ENCODE measurements around the gene HOXC12.

HOXC12 gene

DNA sequence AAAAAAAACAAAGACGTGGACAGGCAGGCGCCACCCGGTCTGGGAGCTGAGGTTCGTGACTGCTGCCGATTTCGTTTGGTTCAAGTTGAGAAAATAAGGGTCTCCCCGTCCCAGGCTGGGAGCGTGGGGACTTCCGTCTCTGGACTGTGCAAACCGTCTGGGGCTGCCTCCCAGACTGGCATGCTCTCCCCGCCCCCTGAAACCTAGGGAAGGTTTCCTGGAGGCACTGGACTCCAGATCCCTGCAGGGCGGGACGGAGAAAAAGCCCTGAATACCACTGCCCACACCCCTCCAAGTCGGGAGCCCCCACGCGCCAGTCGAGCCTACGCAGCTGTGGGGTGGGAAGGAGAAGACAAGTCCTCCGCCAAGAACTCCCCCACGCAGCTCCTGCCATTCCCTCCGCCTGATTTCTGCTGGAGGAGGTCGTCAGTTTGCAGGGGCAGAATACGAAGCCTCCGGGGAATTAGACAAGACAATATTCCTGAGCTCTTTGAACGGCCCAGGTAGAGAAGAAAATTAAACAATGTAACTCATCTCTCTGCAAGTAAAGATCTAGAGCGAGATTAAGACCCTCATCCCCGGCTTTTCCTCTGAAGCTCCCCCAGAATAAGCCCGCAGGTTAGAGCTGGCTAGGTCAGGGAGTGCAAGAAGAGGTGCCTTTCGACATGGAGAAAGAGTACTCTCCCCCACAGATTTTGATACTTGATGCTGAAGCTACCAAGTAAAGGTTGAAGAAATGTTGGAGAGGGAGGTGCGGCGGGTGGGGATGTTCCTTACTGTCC, 26.5 kb upstream of the HOXC12 start:
- H3K4me3 ChIP-seq (ENCODE audit: low read depth, low read length) = no peak overlapping the region
- in situ Hi-C loops (cut with HindIII; ENCODE audit: low sequenced_read_pairs) = no loop called here
- TF ChIP-seq, protein P1, sequence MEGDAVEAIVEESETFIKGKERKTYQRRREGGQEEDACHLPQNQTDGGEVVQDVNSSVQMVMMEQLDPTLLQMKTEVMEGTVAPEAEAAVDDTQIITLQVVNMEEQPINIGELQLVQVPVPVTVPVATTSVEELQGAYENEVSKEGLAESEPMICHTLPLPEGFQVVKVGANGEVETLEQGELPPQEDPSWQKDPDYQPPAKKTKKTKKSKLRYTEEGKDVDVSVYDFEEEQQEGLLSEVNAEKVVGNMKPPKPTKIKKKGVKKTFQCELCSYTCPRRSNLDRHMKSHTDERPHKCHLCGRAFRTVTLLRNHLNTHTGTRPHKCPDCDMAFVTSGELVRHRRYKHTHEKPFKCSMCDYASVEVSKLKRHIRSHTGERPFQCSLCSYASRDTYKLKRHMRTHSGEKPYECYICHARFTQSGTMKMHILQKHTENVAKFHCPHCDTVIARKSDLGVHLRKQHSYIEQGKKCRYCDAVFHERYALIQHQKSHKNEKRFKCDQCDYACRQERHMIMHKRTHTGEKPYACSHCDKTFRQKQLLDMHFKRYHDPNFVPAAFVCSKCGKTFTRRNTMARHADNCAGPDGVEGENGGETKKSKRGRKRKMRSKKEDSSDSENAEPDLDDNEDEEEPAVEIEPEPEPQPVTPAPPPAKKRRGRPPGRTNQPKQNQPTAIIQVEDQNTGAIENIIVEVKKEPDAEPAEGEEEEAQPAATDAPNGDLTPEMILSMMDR (IDR thresholded peaks at IDR 0.05; ENCODE audit: low read depth, low read length, missing control alignments) = no peak
- DNase-seq (ENCODE audit: low read depth) = no peak

DNA sequence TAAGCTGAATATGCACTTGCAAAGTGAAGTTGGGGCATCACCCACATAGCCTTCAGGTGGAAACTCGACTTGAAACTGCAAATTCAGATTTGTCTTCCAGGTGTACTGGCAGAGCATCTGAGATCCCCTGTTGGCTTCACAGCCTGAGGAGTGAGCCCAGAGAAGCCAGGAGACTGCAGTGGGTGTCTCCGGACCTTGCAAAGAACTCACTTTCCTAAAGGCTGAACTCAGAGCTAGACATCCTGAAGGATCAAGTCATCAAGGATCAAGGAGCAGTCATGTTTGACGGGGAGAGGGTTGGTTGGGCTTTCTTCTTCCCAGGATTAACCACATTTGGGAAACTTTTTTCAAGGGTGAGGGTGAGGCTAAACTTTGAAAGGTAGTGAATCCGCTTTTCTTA, 25.2 kb upstream of the HOXC12 start:
- TF ChIP-seq, protein P1 (IDR thresholded peaks at IDR 0.05; ENCODE audit: low read depth, low read length, missing control alignments) = no peak
- H3K4me3 ChIP-seq (ENCODE audit: low read depth, low read length) = no peak overlapping the region
- no peak for DNase-seq (ENCODE audit: low read depth)
- in situ Hi-C loops (cut with HindIII; ENCODE audit: low sequenced_read_pairs) = no loop called here

DNA sequence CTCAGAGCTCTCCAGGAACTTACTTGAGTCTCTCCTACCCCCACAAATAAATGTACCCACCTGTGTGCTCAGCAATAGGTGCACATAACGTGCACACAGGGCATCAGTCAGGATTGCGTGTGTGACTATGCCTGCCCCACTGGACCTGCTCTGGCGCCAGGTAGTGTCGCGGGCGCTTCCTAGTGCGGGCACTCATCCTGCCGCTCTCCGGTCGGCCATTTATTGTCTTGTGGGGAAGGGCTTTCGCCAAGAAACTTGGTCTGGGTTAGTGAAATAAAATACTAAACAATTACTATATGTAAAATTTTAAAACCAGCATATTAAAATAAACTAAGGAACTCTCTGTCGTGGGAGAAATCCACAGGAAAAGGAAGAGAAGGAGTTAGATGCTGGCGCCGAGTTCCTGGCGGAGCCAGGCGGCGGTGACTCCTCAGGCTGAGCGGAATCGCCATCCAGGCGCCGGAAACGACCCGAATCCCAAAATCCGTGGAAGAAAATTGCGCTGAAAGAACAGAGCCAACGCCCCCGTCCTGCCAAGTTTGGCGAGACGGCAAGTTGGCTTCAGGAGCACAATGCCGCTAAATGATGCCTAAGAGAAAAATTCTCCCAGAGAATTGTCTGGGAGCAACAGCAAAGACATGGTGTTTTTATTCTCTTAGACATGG, 24.0 kb upstream of the HOXC12 start:
- H3K4me3 ChIP-seq (ENCODE audit: low read depth, low read length) = no peak overlapping the region
- in situ Hi-C loops (cut with HindIII; ENCODE audit: low sequenced_read_pairs) = no loop called here
- TF ChIP-seq, protein P1 (IDR thresholded peaks at IDR 0.05; ENCODE audit: low read depth, low read length, missing control alignments) = no peak
- DNase-seq (ENCODE audit: low read depth) = no peak

DNA sequence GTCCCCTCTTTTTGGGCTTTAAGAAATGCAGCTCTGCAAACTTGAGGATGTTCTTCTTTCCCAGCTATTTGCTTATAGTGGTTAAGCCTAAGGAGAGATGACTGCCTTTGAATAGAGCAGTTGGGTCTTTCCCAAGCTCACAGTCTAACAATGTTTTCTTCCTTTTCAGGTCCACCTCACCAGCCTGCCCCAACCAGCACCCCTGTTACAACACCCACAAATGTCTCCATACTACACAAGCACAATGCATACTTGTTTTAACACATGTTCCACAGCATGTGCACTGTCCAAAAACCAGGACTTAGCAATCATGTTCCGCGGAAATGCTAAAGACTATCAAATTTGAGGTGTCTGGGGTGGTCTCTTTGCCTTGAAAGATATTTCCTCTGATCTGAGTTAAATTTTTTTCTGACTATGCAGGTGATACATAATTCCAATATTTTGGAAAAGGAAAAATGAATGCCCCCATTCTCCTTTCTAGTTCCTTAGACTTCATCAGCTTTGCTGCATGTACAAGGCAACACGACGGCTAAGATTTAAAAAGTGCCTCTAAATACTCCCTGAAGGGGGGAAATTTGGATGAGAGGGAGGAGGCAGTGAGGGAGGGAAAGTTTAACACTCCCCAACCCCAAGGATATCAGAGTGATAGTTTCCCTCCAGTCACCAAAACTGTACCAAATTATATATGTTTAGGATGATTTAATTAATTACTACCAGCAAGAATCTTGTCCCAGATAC, 22.7 kb upstream of the HOXC12 start:
- H3K4me3 ChIP-seq (ENCODE audit: low read depth, low read length) = no peak overlapping the region
- in situ Hi-C loops (cut with HindIII; ENCODE audit: low sequenced_read_pairs) = no loop called here
- DNase-seq (ENCODE audit: low read depth) = no peak
- TF ChIP-seq, protein P1 (IDR thresholded peaks at IDR 0.05; ENCODE audit: low read depth, low read length, missing control alignments) = no peak

DNA sequence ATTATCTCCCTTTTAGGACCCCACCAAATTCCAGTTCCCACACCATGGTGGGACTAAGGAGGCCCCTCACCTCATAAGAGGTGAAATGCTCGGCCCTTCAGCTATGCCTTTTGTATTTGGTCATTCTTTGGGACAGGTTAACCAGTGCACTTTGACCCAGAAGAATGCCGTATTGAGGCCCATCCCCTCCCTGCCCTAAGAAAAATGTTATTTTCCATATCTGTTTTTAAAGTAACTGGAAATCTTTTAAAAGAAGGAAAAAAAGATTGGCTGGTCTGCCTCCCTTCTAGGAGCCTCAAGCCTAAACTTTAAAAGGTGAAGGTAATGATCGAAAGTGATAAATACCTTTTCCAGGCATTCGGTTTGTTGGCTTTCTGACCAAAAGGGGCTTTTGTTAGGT, 21.8 kb upstream of the HOXC12 start:
- H3K4me3 ChIP-seq (ENCODE audit: low read depth, low read length) = no peak overlapping the region
- DNase-seq (ENCODE audit: low read depth) = no peak
- TF ChIP-seq, protein P1 (IDR thresholded peaks at IDR 0.05; ENCODE audit: low read depth, low read length, missing control alignments) = no peak
- in situ Hi-C loops (cut with HindIII; ENCODE audit: low sequenced_read_pairs) = no loop called here
